Measurements from ENCODE around the gene RNF11. TPM values are rescaled to one million over a fixed set of nuclear protein-coding genes. Genes with fewer than 3 reads are reported as not detected.

The RNF11 gene
- polyA plus RNA-seq, 3 donors, result 25.3 to 30.4 (median 28.4) TPM

DNA sequence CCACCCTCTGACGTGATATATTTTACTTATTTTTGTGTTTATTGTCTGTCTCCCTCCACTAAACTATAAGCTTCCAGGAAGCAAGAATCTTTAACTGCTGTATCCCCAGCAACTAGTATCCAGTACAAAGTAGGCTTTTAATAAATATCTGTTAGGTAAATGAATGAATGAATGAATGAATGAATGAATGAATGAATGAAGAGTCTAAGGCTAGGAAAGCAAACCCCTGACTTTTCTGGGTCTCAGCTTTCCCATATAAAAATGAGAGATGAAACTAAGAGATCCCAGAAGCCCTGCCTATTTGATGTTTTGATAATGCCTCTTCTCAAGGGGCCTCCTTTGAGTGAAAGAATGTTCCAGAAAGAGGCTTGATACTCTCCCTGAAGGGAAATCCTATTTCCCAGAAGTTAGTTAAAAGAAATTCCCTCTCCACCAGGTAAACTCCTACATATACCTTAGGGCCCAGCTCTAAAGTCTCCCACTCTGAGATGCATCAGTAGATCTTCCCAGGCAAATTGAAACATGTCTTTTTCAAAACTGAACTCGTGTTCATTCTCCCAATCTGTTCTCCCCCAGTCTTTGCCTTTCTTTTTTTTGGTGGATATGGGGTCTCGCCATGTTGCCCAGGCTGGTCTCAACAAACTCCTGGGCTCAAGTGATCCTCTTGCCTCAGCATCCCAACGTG, 86.5 kb downstream of the RNF11 start:
- Histone ChIP-seq H3K4me1 (ENCODE audit: control insufficient read depth in 1 of 2, insufficient read depth in 2 of 2, low read length in 2 of 2) (no peaks in the 10 kb centered on the region), H3K9ac (ENCODE audit: insufficient read depth, low read length, poor library complexity, severe bottlenecking) (no peak overlapping the region), H3K27ac (ENCODE audit: low read depth in 1 of 2, low read length in 2 of 2) (no peak overlapping the region), H3K27me3 (ENCODE audit: control insufficient read depth in 2 of 2, insufficient read depth in 2 of 2, low read length in 2 of 2) (no peaks in the 10 kb centered on the region), H3K36me3 (replicated peaks in 1 of 2; ENCODE audit: control insufficient read depth in 1 of 2, insufficient read depth in 2 of 2, low read length in 2 of 2) (no peaks in the 10 kb centered on the region), H2AFZ (ENCODE audit: insufficient read depth, low read depth, low read length, poor library complexity, severe bottlenecking) (no peak overlapping the region), H4K20me1 (ENCODE audit: insufficient read depth, low read length) (no peaks in the 10 kb centered on the region), H3K79me2 (ENCODE audit: insufficient read depth, low read length) (no peaks in the 10 kb centered on the region), H3K9me3 (replicated peaks in 1 of 2; ENCODE audit: control insufficient read depth in 1 of 2, insufficient read depth in 1 of 2, low read length in 2 of 2) (no peaks in the 10 kb centered on the region), H3K4me2 (replicated peaks; ENCODE audit: extremely low read depth, low read length, poor library complexity, severe bottlenecking) (no peak overlapping the region), H3K4me3 (replicated peaks in 1 of 3; ENCODE audit: low read depth in 2 of 3, low read length in 3 of 3) (no peak overlapping the region)
- TF ChIP-seq, protein P1, sequence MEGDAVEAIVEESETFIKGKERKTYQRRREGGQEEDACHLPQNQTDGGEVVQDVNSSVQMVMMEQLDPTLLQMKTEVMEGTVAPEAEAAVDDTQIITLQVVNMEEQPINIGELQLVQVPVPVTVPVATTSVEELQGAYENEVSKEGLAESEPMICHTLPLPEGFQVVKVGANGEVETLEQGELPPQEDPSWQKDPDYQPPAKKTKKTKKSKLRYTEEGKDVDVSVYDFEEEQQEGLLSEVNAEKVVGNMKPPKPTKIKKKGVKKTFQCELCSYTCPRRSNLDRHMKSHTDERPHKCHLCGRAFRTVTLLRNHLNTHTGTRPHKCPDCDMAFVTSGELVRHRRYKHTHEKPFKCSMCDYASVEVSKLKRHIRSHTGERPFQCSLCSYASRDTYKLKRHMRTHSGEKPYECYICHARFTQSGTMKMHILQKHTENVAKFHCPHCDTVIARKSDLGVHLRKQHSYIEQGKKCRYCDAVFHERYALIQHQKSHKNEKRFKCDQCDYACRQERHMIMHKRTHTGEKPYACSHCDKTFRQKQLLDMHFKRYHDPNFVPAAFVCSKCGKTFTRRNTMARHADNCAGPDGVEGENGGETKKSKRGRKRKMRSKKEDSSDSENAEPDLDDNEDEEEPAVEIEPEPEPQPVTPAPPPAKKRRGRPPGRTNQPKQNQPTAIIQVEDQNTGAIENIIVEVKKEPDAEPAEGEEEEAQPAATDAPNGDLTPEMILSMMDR (IDR thresholded peaks at IDR 0.05), result no peak
- Mint-ChIP-seq H3K36me3 (no peaks in the 10 kb centered on the region), H3K27ac (no peak overlapping the region), H3K9me3 (peaks cover 0 to 3% (median 0%) of the 10 kb centered on the region in 7 donors), H3K4me1 (no peaks in the 10 kb centered on the region), H3K27me3 (ENCODE audit: low read depth in 3 of 3) (peaks cover 2 to 4% (median 3%) of the 10 kb centered on the region in 3 donors), H3K4me3 (no peak overlapping the region)
- no peak for DNase-seq
- WGBS (ENCODE audit: insufficient coverage), result 83% methylated on average over 1 of the region's 4 CpGs
- intact Hi-C loops (cut with micrococcal nuclease), result no loop called here

Other genes starting within 250 kb of the RNF11 start
- gene C1orf185, start 134.0 kb upstream of the RNF11 start, polyA plus RNA-seq, result not detected
- under 1 TPM in 1 of 3 donors, not detected in 2; 0.16 TPM for gene TTC39A, start 94.3 kb downstream of the RNF11 start, polyA plus RNA-seq